Hematopoietic multipotent progenitor cell treated with erythropoietin and hydrocortisone succinate and interleukin-3 and kit ligand, for 17 days (in vitro differentiated cells): Measurements from ENCODE around the gene GPR141.
"Not testable (repeated sequence)": the region's sequence is repeated elsewhere in the genome, so short reads cannot be mapped to it uniquely, and the experiment has no call there.

Experiments used
- DNase-seq: peaks from one replicate; pipeline ENCODE4 v3.0.0-alpha.2; 2015; ENCODE audit warnings: low spot score

The GPR141 gene

DNA sequence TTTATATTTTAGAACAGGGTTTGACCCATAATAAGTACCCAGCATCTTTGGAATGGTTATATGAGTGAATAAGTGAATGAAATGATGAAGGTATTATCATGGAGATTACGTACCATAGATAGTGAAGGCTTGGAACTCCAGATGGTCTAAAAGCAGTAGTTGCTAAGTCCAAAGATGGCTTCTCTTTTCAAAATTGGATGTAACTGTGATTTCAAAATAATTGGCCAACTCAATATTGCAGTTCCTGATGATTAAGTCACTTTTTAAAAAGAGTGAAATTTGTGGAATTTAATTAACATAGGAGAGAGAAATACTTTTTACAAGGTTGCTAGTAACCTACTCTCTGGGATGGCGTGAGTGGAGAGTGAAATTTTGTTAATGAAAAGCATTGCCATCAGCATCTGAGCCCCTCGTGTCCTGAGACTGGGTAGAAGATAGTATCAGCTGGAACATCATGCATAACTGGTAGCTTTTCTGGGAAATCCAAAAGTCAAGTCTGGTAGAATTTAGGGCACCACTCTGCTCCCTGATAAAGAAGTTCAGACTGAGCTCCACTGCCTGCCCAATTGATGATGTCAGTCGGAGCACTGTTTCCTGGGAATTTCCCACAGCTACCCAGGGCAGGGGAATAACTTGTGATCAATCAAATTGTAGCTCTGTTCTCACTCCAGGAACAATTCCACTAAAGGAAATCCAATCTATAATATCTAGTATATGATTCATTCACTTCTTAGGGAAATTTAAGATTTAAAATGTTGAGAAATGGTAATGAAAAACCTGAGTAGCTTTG, 3.2 kb downstream of the GPR141 start:
- DNase-seq, result no peak

GRCh38 chr7:37690206-37690605, 6.6 kb downstream of the GPR141 start:
- no peak for DNase-seq

DNA sequence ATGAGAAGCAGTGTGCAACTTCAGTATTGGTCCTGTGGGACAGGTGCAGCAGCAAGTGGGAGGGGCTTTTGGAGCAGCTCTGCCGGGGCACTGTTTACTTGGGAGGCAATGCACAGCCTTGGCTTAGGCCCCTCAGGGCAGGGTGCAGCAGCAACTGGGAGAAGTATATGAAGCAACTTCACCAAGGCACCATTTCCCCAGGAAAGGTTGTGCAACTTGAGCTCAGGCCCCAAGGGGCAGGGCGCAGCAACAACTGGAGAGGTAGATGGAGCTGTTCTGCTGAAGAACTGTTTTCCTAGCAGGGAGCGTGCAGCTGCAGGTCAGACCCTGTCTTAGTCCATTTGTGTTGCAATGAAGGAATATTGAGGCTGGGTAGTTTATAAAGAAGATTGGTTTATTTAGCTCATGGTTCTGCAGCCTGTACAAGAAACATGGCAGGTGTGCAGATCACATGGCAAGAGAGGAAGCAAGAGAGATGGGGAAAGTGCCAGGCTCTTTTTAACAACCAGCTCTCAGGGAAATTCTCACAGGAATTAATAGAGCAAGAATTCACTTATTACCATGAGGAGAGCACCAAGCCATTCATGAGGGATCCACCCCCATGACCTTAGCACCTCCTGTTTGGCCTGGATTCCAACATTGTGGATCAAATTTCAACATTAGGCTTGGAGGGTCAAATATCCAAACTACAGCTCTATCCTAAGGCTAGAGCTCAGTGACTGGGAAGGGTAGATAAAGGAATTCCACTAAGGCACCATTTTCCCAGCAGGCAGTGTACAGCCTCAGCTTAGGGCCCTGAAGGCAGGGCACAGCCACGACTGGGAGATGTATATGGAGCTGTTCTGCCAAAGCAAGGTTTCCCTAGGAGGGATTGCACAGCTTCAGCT, 10.9 kb downstream of the GPR141 start:
- DNase-seq, result no peak

DNA sequence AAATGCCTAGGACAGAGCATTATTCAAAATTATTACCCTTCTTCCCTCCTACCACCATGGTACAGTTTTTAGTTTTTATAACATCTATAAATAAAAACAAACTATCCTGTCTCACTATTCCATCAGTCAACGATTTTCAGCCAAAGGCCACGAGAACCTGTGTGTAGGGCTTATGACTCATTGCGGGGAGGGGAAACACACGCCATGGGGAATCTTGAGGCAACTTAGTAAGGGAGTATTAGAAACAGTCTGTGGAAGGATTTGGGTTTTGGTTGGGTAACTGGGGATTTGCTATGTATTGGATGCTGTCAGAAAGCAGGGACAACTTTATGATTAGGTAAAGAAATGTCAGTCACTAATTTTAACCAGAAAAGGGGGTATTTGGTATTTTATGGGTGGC, 14.7 kb downstream of the GPR141 start:
- no peak for DNase-seq

DNA sequence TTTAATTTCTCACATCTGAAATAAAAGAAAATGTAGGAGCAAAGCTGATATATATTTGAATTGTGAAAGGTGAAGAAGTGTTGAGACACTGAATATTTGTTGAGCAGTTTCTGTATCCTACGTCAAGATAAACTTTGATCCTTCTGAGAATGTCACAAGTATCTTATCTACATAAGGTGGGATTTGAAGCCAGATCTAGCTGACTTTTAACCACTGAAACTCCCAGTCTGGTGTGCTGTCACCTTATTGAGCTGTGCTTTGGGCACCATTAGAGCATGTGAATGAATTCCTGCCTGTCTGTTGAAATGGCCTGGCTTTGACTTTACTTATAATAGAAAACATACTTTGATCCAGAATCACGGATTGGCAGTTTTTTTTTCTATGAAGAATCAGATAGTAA, 15.2 kb downstream of the GPR141 start:
- no peak for DNase-seq

GRCh38 chr7:37701769-37702168, 18.2 kb downstream of the GPR141 start:
- DNase-seq, result no peak

- DNase-seq, result no peak
Observed at GRCh38 chr7:37703361-37703760, 19.8 kb downstream of the GPR141 start.

DNA sequence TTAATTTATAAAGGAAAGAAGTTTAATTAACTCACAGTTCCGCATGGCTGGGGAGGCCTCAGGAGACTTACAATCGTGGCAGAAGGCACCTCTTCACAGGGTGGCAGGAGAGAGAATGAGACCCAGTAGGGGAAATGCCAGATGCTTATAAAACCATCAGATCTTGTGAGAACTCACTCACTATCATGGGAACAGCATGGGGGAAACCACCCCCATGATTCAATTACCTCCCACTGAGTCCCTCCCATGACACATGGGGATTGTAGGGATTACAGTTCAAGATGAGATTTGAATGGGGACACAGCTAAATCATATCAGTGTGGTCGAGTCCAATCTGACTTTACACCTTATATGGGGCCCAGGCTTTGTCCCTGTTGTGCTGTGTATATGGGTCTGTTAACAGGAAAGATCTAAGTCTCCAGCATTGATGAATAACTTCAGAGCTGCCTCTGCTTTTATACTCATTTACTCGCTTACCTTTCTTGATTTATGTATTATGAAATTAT, 20.8 kb downstream of the GPR141 start:
- DNase-seq, result not testable (repeated sequence)

DNA sequence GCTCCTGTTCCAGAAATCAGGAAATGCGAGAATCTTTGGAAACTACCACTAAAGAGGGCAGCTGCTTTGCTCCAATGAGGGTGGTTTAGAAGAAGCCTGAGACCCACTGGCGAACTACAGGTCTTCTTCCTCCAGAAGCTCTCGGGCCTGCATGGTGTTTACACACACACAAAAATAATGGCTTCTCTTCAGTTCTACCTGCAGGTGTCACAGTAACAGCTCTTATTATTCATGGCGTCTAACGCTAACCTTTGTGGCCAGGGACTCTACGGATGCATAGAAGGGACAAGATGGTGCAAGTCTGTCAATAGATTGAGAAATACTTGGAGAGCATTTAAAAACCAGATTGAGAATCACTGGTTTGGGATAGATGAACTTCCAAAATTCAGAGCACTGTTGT, 22.4 kb downstream of the GPR141 start:
- no peak for DNase-seq

- no peak for DNase-seq
Observed at GRCh38 chr7:37706804-37707203, 23.2 kb downstream of the GPR141 start.

DNA sequence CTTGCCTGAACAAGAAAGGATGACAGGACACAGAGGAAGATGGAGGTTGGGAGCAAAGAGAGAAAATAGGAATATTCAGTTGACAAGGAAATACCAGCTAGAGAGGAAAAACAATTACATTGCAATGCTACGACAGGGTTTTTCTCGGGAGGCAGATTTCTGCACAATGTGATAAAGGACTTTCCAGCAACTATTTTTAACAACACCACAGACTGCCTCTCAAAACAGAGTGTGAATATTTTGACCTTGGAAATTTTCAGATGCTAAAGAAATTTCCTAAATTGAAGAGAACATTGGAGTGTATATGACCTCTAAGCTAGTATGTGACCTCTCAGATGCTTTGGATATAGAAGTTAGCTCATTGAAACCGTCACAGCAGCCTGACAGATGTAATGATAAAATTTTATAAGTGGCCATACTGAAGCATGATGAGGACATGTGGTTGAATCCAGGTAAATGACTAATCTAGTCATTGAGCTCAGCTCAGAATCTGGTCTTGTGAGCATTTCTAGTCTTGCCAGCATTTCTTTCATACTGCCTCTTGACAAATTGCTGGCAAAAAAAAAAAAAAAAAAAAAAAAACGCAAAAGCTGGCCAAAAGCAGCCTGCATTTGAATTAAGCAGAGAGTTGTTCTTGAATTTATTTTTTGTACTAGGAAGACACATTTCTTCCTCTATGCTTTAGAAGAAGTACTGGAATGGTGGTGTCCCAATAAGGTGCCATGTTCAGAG, 24.4 kb downstream of the GPR141 start:
- no peak for DNase-seq

GRCh38 chr7:37709631-37710509, 26.3 kb downstream of the GPR141 start:
- DNase-seq, result no peak

- DNase-seq, result no peak
Observed at GRCh38 chr7:37713613-37714012, 30.0 kb downstream of the GPR141 start.

- no peak for DNase-seq
Observed at GRCh38 chr7:37714606-37715005, 31.0 kb downstream of the GPR141 start.

- no peak for DNase-seq
Observed at GRCh38 chr7:37718585-37718984, 35.0 kb downstream of the GPR141 start.

- DNase-seq, result no peak
Observed at GRCh38 chr7:37719077-37719476, 35.5 kb downstream of the GPR141 start.

DNA sequence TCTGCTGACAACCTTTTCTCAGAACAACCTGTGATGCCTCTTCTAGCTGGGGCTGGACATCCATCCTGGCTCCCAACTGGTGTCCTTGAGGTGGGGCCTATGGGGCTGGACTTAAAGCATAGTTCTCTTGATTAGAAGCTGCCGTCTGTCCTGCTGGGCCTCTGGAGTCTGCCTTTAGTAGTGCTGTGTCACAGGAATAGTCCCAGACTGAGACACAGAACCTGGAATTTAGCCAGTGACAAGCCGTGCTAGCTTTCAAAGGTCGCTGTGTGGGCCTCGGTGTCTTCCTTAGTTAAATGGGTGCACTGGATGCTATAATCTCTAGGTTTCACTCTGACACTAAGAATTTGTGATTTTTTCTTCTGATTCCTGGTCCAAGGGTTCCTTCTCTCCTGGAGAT, 41.2 kb downstream of the GPR141 start:
- no peak for DNase-seq

GRCh38 chr7:37726016-37726415, 42.5 kb downstream of the GPR141 start:
- DNase-seq, result no peak

GRCh38 chr7:37728747-37729146, 45.2 kb downstream of the GPR141 start:
- DNase-seq, result no peak

DNA sequence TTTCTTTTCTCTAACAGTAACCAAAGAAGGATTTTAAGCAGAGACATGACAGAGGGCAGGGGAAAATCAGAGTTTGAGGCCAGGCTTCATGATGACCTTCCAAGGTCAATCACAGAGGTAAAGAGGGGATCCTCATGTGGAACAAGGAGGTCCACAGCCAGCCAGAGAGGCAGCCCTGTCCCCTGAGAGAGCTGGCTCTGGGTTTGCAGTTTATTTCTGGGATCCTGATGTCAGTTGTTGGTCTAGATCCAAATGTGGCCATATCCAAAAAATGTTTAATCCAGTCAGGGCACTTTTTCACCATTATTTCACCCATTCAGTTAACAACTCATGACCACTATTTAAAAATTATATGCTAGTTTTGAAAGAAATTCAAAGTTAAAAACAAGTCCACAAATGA, 45.6 kb downstream of the GPR141 start:
- DNase-seq, result no peak

GRCh38 chr7:37730501-37730900, 46.9 kb downstream of the GPR141 start:
- no peak for DNase-seq
